Measurements from ENCODE around the gene SMIM5.

DNA sequence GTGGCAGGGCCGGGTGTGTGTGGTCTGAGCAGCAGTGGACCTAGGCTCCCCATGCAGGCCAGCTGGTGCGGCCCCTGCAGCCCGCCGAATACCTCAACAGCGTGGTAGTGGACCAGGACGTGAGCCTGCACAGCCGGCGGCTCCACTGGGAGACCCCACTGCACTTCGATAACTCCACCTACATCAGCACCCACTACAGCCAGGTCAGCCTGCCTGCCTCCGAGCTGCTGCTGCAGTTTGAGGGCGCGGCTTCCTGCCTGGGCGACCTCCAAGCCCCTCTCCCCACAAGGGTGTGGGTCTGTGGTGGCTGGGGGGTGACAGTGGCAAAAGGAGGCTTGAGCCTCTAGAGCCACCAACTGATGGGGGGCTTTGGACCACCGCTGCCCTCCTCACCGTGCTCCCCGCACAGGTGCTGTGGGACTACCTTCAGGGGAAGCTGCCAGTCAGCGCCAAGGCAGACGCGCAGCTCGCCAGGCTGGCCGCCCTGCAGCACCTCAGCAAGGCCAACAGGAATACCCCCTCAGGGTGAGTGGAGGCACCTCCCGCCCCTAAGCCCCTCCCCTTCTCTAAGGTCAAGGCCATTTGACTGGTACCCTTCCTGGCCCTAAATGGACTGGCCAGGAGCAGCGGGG, 8.4 kb upstream of the SMIM5 start:
- TF ChIP-seq, protein P1, sequence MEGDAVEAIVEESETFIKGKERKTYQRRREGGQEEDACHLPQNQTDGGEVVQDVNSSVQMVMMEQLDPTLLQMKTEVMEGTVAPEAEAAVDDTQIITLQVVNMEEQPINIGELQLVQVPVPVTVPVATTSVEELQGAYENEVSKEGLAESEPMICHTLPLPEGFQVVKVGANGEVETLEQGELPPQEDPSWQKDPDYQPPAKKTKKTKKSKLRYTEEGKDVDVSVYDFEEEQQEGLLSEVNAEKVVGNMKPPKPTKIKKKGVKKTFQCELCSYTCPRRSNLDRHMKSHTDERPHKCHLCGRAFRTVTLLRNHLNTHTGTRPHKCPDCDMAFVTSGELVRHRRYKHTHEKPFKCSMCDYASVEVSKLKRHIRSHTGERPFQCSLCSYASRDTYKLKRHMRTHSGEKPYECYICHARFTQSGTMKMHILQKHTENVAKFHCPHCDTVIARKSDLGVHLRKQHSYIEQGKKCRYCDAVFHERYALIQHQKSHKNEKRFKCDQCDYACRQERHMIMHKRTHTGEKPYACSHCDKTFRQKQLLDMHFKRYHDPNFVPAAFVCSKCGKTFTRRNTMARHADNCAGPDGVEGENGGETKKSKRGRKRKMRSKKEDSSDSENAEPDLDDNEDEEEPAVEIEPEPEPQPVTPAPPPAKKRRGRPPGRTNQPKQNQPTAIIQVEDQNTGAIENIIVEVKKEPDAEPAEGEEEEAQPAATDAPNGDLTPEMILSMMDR (IDR thresholded peaks at IDR 0.05): no peak
- TF ChIP-seq EP300 (IDR thresholded peaks at IDR 0.05): no peak
- TF ChIP-seq POLR2AphosphoS5 (IDR thresholded peaks at IDR 0.05): no peak
